ENCODE results near the gene PCCA.
"Not testable (repeated sequence)": the region's sequence is repeated elsewhere in the genome, so short reads cannot be mapped to it uniquely, and the experiment has no call there.

The PCCA gene

DNA sequence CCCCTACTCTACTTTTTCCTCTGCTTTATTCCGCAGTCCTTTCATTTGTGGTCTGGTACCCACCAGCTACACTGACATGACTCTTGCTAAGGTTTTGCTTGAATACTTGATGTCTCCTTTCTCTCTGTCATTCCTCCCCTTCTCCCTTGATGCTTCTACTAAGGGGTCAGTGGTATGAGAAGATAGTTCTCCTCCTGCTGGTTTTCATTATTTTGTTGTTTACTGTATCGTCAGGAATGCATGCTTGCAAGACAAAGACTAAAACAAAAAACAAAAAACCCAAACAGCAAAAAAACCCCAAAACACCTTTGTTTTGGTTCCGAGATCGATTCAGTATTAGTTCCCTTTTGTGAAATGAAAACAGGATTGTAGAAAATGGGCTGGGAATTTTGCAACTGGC, 59.5 kb downstream of the PCCA start:
- no peaks in the 10 kb centered on the region for H3K27me3 ChIP-seq (ENCODE audit: insufficient read depth, low read depth, severe bottlenecking)
- H3K9me3 ChIP-seq (ENCODE audit: severe bottlenecking): peaks cover 7% of the 10 kb centered on the region
- H3K27ac ChIP-seq: no peak overlapping the region
- no peak for DNase-seq
- TF ChIP-seq, protein P1, sequence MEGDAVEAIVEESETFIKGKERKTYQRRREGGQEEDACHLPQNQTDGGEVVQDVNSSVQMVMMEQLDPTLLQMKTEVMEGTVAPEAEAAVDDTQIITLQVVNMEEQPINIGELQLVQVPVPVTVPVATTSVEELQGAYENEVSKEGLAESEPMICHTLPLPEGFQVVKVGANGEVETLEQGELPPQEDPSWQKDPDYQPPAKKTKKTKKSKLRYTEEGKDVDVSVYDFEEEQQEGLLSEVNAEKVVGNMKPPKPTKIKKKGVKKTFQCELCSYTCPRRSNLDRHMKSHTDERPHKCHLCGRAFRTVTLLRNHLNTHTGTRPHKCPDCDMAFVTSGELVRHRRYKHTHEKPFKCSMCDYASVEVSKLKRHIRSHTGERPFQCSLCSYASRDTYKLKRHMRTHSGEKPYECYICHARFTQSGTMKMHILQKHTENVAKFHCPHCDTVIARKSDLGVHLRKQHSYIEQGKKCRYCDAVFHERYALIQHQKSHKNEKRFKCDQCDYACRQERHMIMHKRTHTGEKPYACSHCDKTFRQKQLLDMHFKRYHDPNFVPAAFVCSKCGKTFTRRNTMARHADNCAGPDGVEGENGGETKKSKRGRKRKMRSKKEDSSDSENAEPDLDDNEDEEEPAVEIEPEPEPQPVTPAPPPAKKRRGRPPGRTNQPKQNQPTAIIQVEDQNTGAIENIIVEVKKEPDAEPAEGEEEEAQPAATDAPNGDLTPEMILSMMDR (IDR thresholded peaks at IDR 0.05; ENCODE audit: low read depth, low read length): no peak
- peaks cover 12% of the 10 kb centered on the region for H3K36me3 ChIP-seq
- H3K4me3 ChIP-seq (ENCODE audit: low read depth, low read length): no peak overlapping the region

DNA sequence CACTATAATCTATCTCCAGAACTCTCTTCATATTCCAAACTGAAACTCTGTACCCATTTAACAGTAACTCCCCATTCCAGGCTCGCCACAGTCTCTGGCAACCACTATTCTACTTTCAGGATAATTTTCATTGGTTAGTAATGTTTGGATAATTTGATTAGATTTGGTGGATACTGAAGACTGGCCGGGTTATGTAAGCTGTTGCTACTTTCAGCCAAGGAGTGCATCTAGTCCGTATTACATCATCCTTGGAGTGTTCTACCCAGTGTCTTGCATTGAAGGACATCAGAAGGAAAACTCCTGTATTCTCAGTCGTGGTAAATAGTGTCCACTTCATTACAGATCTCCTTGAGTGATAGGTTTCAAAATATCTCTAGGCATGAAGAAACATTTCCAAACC, 60.5 kb downstream of the PCCA start:
- no peak for DNase-seq
- no peak overlapping the region for H3K27ac ChIP-seq
- peaks cover 13% of the 10 kb centered on the region for H3K36me3 ChIP-seq
- no peak overlapping the region for H3K4me3 ChIP-seq (ENCODE audit: low read depth, low read length)
- peaks cover 7% of the 10 kb centered on the region for H3K9me3 ChIP-seq (ENCODE audit: severe bottlenecking)
- no peaks in the 10 kb centered on the region for H3K27me3 ChIP-seq (ENCODE audit: insufficient read depth, low read depth, severe bottlenecking)
- TF ChIP-seq, protein P1 (IDR thresholded peaks at IDR 0.05; ENCODE audit: low read depth, low read length): no peak

DNA sequence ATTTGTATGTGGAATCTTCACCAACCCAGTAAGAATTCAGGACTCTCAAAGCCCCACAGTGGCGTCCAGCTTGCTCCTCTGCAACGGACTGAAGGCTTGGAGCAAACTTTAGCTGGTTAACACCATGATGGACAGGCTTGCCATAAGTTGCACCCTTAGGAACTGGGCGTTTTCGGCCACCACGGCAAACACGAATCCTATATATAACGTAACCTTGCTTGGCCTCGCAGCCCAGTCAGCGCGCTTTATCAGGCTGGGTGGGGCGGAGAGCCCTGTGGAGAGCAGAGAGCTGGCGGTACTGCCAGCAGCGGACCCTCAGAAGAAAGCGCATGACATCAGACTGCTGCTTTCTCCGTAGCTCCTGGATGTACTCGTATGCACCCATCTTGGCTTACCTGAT, 61.8 kb downstream of the PCCA start:
- peaks cover 18% of the 10 kb centered on the region for H3K36me3 ChIP-seq
- H3K27ac ChIP-seq; DNase-seq; H3K4me3 ChIP-seq (ENCODE audit: low read depth, low read length); H3K9me3 ChIP-seq (ENCODE audit: severe bottlenecking); H3K27me3 ChIP-seq (ENCODE audit: insufficient read depth, low read depth, severe bottlenecking): not testable (repeated sequence)

DNA sequence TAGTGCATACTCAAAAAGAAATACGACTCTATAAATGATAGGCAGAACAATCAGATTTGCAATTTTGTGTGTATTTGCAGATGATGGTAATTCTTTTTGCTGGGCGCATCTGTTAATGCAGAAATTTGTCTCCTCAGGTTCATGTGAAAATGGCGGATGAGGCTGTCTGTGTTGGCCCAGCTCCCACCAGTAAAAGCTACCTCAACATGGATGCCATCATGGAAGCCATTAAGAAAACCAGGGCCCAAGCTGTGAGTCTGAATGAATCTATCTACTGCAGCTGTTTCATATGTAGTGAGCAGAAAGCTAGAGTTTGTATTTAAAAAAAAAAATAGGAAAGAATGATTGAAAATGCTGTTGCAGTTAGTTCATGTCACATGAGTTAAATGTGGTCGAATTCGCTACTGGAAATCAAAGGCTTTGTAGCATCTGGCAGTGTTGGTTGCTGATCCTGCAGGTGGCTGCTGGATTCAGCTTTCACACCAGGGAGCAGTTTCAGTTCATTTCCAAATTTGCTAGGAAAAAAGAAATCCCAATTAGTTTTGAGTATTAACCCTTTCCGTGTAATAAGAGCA, 66.0 kb downstream of the PCCA start:
- TF ChIP-seq, protein P1 (IDR thresholded peaks at IDR 0.05; ENCODE audit: low read depth, low read length): no peak
- peaks cover 48% of the 10 kb centered on the region for H3K36me3 ChIP-seq

DNA sequence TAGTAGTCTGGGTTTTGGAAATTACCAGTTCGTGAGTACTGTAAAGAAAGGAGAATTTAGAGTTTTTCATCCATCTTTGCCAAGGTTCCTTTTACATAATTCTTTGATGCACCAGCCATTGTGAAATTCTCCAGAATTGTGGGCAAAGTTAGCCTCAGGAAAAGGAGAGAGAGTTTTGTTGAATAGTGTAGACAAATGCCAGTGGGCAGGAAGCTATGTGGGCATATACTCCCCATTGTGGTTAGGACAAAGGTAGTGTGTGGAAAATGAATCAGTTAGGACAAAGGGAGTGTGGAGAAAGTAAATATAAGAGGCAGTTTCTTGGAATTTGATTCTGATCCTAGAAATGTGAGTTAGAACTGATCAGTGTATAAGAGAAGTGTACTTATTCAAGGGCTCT, 67.9 kb downstream of the PCCA start:
- H3K9me3 ChIP-seq (ENCODE audit: severe bottlenecking): no peaks in the 10 kb centered on the region
- H3K4me3 ChIP-seq (ENCODE audit: low read depth, low read length): no peak overlapping the region
- DNase-seq: no peak
- no peak overlapping the region for H3K27ac ChIP-seq
- TF ChIP-seq, protein P1 (IDR thresholded peaks at IDR 0.05; ENCODE audit: low read depth, low read length): no peak
- no peaks in the 10 kb centered on the region for H3K27me3 ChIP-seq (ENCODE audit: insufficient read depth, low read depth, severe bottlenecking)
- peaks cover 51% of the 10 kb centered on the region for H3K36me3 ChIP-seq

More for the DNA sequence above, 66.0 kb downstream of the PCCA start:
- H3K27ac ChIP-seq: no peak overlapping the region
- H3K27me3 ChIP-seq (ENCODE audit: insufficient read depth, low read depth, severe bottlenecking): no peaks in the 10 kb centered on the region
- no peaks in the 10 kb centered on the region for H3K9me3 ChIP-seq (ENCODE audit: severe bottlenecking)
- H3K4me3 ChIP-seq (ENCODE audit: low read depth, low read length): no peak overlapping the region
- DNase-seq: no peak

DNA sequence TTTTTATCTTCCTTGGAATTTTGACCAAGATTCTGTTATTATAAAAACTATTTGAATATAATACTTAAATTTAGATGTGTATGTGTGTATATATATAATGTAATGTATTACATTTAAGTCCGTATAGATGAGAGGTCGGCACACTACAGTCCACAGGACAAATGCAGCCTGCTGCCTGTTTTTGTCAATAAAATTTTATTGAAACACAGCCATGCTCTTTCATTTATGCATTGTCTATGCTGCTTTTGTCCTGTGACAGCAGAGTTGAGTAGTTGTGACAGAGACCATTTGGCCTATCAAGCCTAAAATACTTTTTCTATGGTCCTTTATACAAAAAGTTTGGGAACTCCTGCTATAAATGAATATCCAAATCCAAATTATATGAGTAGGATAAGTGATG, 69.7 kb downstream of the PCCA start:
- TF ChIP-seq, protein P1 (IDR thresholded peaks at IDR 0.05; ENCODE audit: low read depth, low read length): no peak
- no peaks in the 10 kb centered on the region for H3K9me3 ChIP-seq (ENCODE audit: severe bottlenecking)
- DNase-seq: no peak
- H3K36me3 ChIP-seq: peaks cover 51% of the 10 kb centered on the region
- no peak overlapping the region for H3K27ac ChIP-seq
- no peak overlapping the region for H3K4me3 ChIP-seq (ENCODE audit: low read depth, low read length)
- no peaks in the 10 kb centered on the region for H3K27me3 ChIP-seq (ENCODE audit: insufficient read depth, low read depth, severe bottlenecking)
